ENCODE data around the gene DMRTC1.
"Not testable (repeated sequence)": the region's sequence is repeated elsewhere in the genome, so short reads cannot be mapped to it uniquely, and the experiment has no call there.

The DMRTC1 gene, protein sequence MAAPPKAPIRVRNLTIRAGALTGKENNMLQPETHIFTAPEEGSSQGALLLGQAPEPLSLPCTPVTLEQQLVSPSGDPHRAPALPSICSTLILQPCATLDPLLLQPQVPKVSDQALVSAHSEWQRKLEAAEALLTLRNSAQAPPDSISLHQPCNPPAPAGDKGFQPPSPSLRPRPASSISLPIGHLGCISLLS

DNA sequence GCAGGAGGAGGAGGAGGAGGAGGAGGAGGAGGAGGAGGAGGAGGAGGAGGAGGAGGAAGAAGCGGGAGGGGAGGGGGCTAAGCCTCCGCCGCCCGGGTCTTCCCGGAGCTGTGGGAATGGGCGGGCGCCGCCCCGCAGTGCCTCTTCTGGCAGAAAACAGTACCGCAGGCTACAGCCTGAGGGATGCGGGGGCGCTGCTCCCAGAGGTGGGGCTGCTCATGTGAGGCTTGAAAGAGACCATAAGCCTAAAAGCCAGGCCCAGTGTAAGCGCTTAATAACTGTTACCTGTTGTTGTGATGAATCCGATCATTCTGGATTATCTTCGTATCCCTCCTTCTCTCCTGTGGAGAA lies at the start of gene DMRTC1:
DMRTC1 (minus strand) TSS at position 19 of the 351 bp plus-strand sequence. CDS start 68,143 bp downstream, outside the sequence.
- DNase-seq = not testable (repeated sequence)

DNA sequence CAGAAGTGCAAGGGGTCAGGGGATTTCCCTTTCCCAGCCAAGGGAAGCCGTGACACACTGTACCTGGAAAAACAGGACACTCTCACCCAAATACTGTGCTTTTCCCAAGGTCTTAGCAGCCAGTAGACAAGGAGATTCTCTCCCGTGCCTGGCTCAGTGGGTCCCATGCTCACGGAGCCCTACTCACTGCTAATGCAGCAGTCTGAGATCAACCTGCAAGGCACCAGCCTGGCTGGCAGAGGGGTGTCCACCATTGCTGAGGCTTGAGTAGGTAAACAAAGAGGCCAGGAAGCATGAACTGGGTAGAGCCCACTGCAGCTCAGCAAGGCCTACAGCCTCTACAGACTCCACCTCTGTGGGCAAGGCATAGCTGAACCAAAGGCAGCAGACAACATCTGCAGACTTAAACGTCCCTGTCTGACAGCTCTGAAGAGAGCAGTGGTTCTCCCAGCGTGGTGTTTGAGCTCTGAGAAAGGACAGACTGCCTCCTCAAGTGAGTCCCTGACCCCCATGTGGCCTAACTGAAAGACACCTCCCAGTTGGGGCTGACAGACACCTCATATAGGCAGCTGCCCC lies 37.3 kb upstream of the DMRTC1 start:
- DNase-seq = not testable (repeated sequence)

DNA sequence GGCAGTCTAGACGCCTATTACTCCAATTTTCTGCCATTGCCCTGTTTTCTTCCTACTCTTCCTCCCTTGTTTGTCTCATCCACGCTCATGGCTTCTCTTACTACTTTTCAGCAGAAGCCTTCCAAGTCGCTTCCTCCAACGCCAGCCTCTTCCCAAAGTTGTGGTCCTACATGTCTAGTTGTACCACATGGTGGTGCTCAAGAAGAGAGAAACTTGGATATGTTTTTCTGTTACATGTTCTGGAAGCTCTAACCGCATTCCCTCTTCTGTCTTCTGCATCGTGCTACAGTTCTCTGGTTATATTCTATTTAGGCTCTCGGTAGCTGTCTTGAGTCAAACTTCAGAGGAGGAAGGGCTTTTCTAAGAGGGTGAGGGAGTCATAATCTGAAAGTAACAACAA lies 31.2 kb upstream of the DMRTC1 start:
- DNase-seq = not testable (repeated sequence)

DNA sequence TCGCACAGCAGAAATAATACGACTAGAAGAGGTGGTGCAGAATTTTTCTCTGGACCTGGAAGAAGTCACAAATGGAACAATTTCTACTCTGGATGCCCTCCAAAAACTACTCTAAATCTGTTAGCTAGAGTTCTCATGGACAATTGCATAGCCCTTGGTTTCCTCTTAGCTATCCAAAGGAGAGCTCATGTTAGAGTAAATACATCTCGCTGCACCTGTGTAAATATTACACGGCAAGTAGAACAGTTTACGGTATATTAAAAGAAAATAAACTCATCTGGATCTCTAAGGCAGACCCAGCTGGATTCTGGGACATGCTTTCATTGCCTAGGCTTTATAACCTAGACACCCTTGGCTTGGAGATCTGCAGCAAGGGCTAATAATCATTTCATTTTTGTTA lies 28.2 kb upstream of the DMRTC1 start:
- DNase-seq = not testable (repeated sequence)

DNA sequence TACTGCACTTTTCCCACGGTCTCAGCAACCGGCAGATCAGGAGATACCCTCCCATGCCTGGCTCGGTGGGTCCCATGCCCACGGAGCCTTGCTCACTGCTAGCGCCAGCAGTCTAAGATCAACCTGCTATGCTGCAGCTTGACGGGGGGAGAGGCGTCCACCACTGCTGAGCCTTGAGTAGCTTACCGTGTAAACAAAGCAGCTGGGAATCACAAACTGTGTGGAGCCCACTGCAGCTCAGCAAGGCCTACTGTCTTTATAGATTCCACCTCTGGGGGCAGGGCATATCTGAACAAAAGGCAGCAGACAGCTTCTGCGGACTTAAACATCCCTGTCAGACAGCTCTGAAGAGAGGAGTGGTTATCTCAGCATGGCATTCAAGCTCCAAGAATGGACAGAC lies 16.3 kb upstream of the DMRTC1 start:
- DNase-seq = not testable (repeated sequence)

DNA sequence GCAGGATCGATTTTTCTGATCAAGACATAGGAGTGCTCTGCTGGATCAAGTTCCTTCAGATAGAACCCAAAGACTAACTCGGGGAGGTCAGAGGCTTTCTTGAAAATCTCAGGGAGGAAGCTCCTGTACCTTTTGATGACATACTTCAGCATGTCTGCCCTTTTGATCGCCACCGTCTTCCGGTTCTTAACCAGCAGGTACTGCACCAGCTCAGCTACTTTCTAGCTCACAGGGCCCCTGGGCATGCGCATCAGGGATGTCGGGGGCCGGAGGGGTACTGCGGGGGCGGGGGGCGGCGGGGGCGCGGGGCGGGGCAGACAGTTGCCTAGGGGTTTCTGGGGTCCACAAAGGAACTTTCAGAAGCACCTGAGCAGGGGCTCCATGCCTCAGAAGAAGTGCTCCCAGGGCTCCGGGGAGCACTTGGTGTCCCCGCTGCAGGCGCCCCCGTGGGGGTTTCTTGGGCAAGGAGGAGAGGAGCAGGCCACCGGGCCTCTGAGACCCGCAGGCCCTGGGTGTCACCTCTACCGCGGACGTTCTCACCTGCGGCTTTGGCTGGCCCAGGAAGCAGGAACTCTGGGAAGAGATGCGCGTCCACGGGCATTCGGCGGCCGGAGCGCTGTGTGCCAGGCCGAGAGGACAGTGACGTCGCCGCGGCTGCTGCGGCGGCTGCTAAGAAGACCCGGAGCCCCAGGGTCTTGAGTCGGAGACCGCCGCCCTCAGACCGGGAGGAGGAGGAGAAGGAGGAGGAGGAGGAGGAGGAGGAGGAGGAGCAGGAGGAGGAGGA lies 410 bp downstream of the DMRTC1 start:
- not testable (repeated sequence) for DNase-seq

DNA sequence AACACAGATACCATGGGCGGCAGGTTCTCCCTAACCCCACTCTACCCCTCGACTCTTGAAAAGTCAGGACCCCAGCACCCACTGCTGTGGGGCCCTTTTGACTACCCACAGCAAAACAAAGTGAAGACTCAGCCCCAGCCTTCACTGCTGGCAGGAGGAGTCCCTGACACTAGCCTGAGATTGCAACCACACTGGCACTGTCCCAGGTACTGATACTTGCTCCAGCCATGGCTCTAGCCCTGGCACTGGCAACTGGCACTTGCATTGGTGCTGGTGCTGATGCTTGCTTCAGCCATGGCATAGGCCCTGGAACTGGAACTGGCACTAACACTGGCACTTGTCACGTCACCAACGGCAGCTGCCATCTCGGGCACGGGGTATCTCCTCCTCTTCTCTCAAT lies 1.4 kb downstream of the DMRTC1 start:
- not testable (repeated sequence) for DNase-seq

DNA sequence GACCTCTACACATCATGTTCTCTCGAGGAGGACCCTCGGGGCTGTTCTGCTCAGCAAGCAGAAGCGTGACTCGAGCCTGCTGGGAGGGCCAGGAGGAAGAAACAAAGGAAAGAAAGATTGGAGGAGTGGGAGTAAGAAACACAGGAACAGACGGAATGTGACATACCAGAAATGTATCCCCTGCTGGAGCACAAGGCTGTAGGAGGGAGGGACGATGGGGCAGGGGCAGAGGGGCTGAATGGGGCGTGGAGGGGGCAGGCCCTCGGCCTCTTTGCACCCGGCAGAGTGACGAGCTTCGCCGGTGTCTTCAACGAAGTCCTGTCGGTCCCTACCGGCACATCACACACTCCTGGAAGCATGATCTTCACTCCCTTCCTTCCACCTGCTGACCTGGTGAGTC lies 5.7 kb downstream of the DMRTC1 start, which contains the start of gene FAM236A:
FAM236A (plus strand) TSS at position 301 of the 400 bp plus-strand sequence; CDS start at position 358, 57 bp downstream.
- not testable (repeated sequence) for DNase-seq

DNA sequence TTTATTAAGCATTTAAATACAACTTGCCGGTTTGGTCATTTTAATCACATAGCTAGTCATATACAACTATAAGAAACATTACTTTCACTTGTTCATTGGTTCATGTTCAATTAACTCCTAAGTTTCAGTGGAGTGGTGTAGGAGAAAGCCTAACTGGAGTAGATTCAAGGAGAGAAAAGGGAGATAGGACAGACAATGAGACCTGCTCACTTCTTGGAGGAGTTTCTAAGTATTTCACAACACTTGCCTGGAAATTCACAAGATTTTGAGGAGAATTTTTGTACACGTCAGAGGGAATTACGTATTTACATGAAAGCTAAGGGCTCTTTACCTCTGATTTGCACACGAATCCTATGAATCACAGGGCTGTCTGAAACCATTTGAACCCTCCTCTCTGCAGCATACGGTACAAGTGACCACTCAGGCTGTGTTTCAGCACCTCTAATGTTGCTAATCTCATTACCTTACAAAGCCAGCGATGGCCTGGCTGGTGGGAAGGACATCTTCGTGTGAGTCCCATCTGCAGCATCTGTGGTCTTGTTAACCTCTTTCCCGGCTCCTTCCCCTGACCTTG lies 6.7 kb downstream of the DMRTC1 start:
- DNase-seq = not testable (repeated sequence)

DNA sequence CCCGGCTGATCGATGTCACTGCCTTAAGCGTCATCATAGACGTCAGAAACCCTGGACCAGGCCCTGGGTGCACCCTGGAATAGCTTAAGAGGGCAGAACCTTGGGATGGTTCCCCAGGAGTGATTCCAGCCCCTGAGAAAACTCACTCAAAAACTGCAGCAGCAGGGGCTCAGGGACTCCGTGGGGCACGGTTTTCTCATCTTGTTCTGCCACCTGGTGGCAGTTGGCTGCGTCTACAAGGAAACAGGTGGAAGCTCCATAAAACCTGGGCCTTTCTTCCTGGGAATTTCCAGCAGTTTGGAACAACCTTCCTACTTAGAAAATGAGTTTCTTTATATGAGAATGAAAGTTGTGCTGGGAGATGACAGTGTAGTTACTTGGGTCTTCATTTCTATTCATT lies 7.2 kb downstream of the DMRTC1 start:
- DNase-seq = not testable (repeated sequence)

DNA sequence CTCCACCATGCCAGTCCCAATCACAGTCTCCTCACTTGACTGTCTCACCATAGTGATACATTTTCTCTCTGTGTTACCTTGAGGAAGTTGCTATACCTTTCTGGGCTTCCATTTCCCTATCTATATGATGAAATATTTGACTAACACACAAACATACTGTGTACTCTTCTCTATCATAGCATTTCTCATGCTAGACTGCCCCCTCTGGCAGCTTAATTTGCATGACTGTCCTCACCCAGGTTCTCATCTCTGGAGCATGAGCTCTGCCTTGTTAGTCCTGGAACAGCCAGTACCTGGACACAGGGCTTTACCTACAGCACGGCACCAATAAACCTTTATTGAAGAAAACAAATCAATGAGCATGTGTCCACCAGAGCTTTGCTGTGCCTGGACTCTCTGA lies 11.4 kb downstream of the DMRTC1 start:
- DNase-seq = not testable (repeated sequence)

DNA sequence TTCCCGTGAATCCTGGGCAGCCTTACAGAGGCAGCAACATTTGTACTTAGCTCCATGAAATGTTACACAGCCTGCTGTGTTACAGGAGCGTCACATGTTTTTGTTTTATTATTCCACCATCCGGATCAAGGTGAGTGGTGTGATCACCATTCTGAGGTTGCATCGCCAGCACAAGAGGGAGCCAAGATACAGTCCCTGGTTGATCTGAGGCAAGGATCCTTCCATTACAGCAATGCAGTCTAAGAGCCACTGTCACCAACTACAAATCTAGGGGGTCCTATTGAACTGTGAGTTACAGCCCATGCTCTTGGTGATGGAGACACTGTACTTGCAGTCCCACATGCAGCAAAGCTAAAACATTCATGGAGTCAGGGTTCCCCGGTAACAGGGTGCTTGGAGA lies 27.5 kb downstream of the DMRTC1 start:
- not testable (repeated sequence) for DNase-seq

DNA sequence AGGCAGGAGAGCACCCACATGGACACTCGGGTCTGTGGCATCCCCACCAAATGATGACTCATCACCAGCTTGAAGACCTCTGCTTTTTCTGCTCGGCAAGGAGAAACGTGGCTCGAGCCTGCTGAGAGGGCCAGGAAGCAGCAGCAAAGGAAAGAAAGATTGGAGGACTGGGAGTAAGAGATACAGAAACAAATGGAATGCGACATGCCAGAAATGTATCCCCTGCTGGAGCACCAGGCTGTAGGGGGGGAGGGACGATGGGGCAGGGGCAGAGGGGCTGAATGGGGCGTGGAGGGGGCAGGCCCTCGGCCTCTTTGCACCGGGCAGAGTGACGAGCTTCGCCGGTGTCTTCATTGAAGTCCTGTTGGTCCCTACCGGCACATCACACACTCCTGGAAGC lies 31.3 kb downstream of the DMRTC1 start, which contains the start of gene FAM236C:
FAM236C (plus strand) TSS at position 301 of the 400 bp plus-strand sequence. CDS start 100 bp downstream, outside the sequence.
- DNase-seq = not testable (repeated sequence)

DNA sequence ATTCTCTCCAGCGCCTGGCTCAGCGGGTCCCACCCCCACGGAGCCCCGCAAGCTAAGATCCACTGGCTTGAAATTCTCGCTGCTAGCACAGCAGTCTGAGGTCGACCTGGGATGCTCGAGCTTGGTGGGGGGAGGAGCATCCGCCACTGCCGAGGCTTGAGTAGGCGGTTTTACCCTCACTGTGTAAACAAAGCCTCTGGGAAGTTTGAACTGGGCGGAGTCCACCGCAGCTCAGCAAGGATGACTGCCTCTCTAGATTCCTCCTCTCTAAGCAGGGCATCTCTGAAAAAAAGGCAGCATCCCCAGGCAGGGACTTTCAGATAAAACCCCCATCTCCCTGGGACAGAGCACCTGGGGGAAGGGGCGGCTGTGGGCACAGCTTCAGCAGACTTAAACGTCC lies 53.9 kb downstream of the DMRTC1 start:
- not testable (repeated sequence) for DNase-seq

DNA sequence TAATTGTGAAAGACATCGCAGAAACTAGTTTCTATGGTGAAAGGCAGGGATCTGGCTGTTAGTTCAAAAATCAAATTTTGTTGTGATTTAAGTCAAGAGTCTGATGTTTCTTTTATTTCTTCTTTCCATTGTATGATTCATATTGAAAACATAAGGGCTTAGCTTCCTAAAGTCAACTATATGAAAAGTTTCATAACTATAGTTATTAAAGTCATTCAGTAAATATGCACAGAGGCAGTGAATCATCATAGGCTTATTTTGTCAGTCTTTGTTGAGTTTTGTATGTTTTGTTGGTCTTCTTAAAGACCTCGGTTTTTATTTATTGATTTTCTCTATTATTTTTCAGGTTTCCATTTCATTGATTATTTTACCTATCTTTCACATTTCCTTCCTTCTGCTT lies 60.7 kb downstream of the DMRTC1 start:
- DNase-seq = not testable (repeated sequence)

DNA sequence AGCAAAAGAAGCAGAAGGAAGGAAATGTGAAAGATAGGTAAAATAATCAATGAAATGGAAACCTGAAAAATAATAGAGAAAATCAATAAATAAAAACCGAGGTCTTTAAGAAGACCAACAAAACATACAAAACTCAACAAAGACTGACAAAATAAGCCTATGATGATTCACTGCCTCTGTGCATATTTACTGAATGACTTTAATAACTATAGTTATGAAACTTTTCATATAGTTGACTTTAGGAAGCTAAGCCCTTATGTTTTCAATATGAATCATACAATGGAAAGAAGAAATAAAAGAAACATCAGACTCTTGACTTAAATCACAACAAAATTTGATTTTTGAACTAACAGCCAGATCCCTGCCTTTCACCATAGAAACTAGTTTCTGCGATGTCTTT lies 106.1 kb downstream of the DMRTC1 start:
- not testable (repeated sequence) for DNase-seq

DNA sequence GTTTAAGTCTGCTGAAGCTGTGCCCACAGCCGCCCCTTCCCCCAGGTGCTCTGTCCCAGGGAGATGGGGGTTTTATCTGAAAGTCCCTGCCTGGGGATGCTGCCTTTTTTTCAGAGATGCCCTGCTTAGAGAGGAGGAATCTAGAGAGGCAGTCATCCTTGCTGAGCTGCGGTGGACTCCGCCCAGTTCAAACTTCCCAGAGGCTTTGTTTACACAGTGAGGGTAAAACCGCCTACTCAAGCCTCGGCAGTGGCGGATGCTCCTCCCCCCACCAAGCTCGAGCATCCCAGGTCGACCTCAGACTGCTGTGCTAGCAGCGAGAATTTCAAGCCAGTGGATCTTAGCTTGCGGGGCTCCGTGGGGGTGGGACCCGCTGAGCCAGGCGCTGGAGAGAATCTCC lies 112.9 kb downstream of the DMRTC1 start:
- DNase-seq = not testable (repeated sequence)
